HepG2 (cell line): ENCODE data around the gene ZFPL1. TPM values are rescaled to one million over a fixed set of nuclear protein-coding genes. Genes with fewer than 3 reads are reported as not detected.

Experiments
- AGO1 ChIP-seq: fragments of 200-400 bp; formaldehyde crosslinking; IDR thresholded peaks from 2 replicates; pipeline ENCODE4 v1.6.1; 2017; ENCODE audit warnings: mild to moderate bottlenecking, low read depth, low read length, moderate library complexity; ENCODE audit not compliant: poor library complexity, severe bottlenecking
- AGO2 ChIP-seq: fragments of 200-400 bp; formaldehyde crosslinking; optimal IDR thresholded peaks from 2 replicates; pipeline ENCODE3; 2017; ENCODE audit warnings: mild to moderate bottlenecking, low read depth, low read length, moderate library complexity
- HBP1 ChIP-seq: IDR thresholded peaks from 2 replicates; pipeline ENCODE4 v1.6.1; 2016; ENCODE audit warnings: low read depth, control low read depth
- HMGA1 ChIP-seq: sonication (generic); formaldehyde crosslinking; conservative IDR thresholded peaks from 2 replicates; pipeline ENCODE4 v1.4.0; 2020; ENCODE audit warnings: missing genetic modification reagents
- KDM2A ChIP-seq: sonication (generic); formaldehyde crosslinking; IDR thresholded peaks from 2 replicates; pipeline ENCODE4 v1.4.0; 2020; ENCODE audit warnings: low read depth, missing genetic modification reagents, borderline replicate concordance
- MAZ ChIP-seq, 2 experiments: sonication (generic) in 1 of 2; formaldehyde crosslinking in 1 of 2; IDR thresholded peaks; 2 replicates each; pipeline versions ENCODE4 v1.5.0 to v1.6.1; 2012 to 2020; ENCODE audit warnings: low read depth in 2 of 2, mild to moderate bottlenecking in 2 of 2, borderline replicate concordance in 1 of 2, improper control_type of control experiment in 1 of 2, low read length in 1 of 2, missing genetic modification reagents in 1 of 2, moderate library complexity in 1 of 2
- SP4 ChIP-seq: sonication (generic); formaldehyde crosslinking; IDR thresholded peaks from 2 replicates; pipeline ENCODE4 v1.8.1; 2023; ENCODE audit warnings: mild to moderate bottlenecking, missing genetic modification reagents
- YEATS2 ChIP-seq: sonication (generic); formaldehyde crosslinking; IDR thresholded peaks from 2 replicates; pipeline ENCODE4 v1.4.0; 2020; ENCODE audit warnings: missing genetic modification reagents, borderline replicate concordance
- ZFP41 ChIP-seq: sonication (generic); formaldehyde crosslinking; IDR thresholded peaks from 2 replicates; pipeline ENCODE4 v1.4.0; 2020; ENCODE audit warnings: mild to moderate bottlenecking, missing genetic modification reagents, borderline replicate concordance
- ZNF180 ChIP-seq: sonication (generic); formaldehyde crosslinking; IDR thresholded peaks from 2 replicates; pipeline ENCODE4 v1.4.0; 2020; ENCODE audit warnings: low read depth, missing genetic modification reagents, borderline replicate concordance
- ZNF678 ChIP-seq: sonication (generic); formaldehyde crosslinking; IDR thresholded peaks from 2 replicates; pipeline ENCODE4 v1.4.0; 2020; ENCODE audit warnings: mild to moderate bottlenecking, missing genetic modification reagents
- ZNF780A ChIP-seq: sonication (generic); formaldehyde crosslinking; IDR thresholded peaks from 2 replicates; pipeline ENCODE4 v1.8.0; 2022; ENCODE audit warnings: mild to moderate bottlenecking, missing genetic modification reagents, moderate library complexity
- ZSCAN5A ChIP-seq: sonication (generic); formaldehyde crosslinking; IDR thresholded peaks from 2 replicates; pipeline ENCODE4 v1.8.0; 2022; ENCODE audit warnings: mild to moderate bottlenecking, missing genetic modification reagents, borderline replicate concordance
- polyA plus RNA-seq, 8 experiments: library from polyadenylated mRNA; depleted of rRNA in 3 of 8; stranded (reverse) in 7 of 8; unstranded in 1 of 8; fragments of >200 nt; fragmentation: Illumina TruSeq in 4 of 8; extraction: Trizol in 4 of 8; gene quantifications; 2 replicates each; pipeline versions ENCODE4 v1.2.1 to v1.2.3, GENCODE V29; 2011 to 2016; ENCODE audit warnings: low read depth in 4 of 8, missing spikeins in 1 of 8, mixed read lengths in 1 of 8; ENCODE audit not compliant: insufficient read depth in 1 of 8
- total RNA-seq, 5 experiments: library from RNA; depleted of rRNA; stranded (reverse); fragments of >200 nt; fragmentation: Illumina TruSeq; extraction: Trizol; gene quantifications; 2 replicates each; pipeline ENCODE4 v1.2.3, GENCODE V29; 2016; ENCODE audit warnings: low read depth in 1 of 5
- TF ChIP-seq, protein P1 (sequence below): sonication (generic); formaldehyde crosslinking; IDR thresholded peaks from 2 replicates; pipeline ENCODE4 v1.4.0; 2020; ENCODE audit warnings: missing genetic modification reagents
- TF ChIP-seq, protein P2 (sequence below): sonication (generic); formaldehyde crosslinking; IDR thresholded peaks from 2 replicates; pipeline ENCODE4 v1.4.0; 2020; ENCODE audit warnings: mild to moderate bottlenecking, missing genetic modification reagents, borderline replicate concordance

ZFPL1 gene
- total and polyA plus RNA-seq, 2 of the 13 experiments (the other 11 are each of a cell fraction or from before 2014, with no cell fraction given) = 32.2 to 56.0 TPM

GRCh38 chr11:65110354-65110861 lies 26.4 kb downstream of the ZFPL1 start (continued):
- TF ChIP-seq, protein P1, sequence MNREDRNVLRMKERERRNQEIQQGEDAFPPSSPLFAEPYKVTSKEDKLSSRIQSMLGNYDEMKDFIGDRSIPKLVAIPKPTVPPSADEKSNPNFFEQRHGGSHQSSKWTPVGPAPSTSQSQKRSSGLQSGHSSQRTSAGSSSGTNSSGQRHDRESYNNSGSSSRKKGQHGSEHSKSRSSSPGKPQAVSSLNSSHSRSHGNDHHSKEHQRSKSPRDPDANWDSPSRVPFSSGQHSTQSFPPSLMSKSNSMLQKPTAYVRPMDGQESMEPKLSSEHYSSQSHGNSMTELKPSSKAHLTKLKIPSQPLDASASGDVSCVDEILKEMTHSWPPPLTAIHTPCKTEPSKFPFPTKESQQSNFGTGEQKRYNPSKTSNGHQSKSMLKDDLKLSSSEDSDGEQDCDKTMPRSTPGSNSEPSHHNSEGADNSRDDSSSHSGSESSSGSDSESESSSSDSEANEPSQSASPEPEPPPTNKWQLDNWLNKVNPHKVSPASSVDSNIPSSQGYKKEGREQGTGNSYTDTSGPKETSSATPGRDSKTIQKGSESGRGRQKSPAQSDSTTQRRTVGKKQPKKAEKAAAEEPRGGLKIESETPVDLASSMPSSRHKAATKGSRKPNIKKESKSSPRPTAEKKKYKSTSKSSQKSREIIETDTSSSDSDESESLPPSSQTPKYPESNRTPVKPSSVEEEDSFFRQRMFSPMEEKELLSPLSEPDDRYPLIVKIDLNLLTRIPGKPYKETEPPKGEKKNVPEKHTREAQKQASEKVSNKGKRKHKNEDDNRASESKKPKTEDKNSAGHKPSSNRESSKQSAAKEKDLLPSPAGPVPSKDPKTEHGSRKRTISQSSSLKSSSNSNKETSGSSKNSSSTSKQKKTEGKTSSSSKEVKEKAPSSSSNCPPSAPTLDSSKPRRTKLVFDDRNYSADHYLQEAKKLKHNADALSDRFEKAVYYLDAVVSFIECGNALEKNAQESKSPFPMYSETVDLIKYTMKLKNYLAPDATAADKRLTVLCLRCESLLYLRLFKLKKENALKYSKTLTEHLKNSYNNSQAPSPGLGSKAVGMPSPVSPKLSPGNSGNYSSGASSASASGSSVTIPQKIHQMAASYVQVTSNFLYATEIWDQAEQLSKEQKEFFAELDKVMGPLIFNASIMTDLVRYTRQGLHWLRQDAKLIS (CRISPR knock-in tag) = no peak
- TF ChIP-seq ZFP41 (CRISPR knock-in tag) = no peak
- TF ChIP-seq ZNF678 (CRISPR knock-in tag) = no peak
- TF ChIP-seq HMGA1 = no peak
- TF ChIP-seq AGO1 = no peak
- TF ChIP-seq, protein P2, sequence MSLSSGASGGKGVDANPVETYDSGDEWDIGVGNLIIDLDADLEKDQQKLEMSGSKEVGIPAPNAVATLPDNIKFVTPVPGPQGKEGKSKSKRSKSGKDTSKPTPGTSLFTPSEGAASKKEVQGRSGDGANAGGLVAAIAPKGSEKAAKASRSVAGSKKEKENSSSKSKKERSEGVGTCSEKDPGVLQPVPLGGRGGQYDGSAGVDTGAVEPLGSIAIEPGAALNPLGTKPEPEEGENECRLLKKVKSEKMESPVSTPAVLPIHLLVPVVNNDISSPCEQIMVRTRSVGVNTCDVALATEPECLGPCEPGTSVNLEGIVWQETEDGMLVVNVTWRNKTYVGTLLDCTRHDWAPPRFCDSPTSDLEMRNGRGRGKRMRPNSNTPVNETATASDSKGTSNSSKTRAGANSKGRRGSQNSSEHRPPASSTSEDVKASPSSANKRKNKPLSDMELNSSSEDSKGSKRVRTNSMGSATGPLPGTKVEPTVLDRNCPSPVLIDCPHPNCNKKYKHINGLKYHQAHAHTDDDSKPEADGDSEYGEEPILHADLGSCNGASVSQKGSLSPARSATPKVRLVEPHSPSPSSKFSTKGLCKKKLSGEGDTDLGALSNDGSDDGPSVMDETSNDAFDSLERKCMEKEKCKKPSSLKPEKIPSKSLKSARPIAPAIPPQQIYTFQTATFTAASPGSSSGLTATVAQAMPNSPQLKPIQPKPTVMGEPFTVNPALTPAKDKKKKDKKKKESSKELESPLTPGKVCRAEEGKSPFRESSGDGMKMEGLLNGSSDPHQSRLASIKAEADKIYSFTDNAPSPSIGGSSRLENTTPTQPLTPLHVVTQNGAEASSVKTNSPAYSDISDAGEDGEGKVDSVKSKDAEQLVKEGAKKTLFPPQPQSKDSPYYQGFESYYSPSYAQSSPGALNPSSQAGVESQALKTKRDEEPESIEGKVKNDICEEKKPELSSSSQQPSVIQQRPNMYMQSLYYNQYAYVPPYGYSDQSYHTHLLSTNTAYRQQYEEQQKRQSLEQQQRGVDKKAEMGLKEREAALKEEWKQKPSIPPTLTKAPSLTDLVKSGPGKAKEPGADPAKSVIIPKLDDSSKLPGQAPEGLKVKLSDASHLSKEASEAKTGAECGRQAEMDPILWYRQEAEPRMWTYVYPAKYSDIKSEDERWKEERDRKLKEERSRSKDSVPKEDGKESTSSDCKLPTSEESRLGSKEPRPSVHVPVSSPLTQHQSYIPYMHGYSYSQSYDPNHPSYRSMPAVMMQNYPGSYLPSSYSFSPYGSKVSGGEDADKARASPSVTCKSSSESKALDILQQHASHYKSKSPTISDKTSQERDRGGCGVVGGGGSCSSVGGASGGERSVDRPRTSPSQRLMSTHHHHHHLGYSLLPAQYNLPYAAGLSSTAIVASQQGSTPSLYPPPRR (CRISPR knock-in tag) = no peak
- TF ChIP-seq AGO2 = no peak
- TF ChIP-seq ZSCAN5A (CRISPR knock-in tag) = no peak
- no peak; the same call in 1 of the 2 replicates for TF ChIP-seq YEATS2
- TF ChIP-seq SP4 (CRISPR knock-in tag) = no peak
- no peak for TF ChIP-seq ZNF180 (CRISPR knock-in tag)
- no peak for TF ChIP-seq MAZ (IDR thresholded peaks at IDR 0.05; ENCODE audit: borderline replicate concordance, low read depth, low read length)
- TF ChIP-seq MAZ (CRISPR knock-in tag; IDR thresholded peaks at IDR 0.05; ENCODE audit: low read depth) = no peak
- no peak for TF ChIP-seq HBP1
- TF ChIP-seq ZNF780A (CRISPR knock-in tag) = no peak
- TF ChIP-seq KDM2A (CRISPR knock-in tag) = peak; percentile 82; the same call in 1 of the 2 replicates
